Neural cell (in vitro differentiated cells): ENCODE measurements around the gene ORM1.

ENCODE experiments used
- EP300 ChIP-seq: fragments of 450-650 bp; conservative IDR thresholded peaks from 2 replicates; pipeline ENCODE4 v1.6.1; 2014; ENCODE audit warnings: antibody characterized with exemption, mild to moderate bottlenecking, moderate library complexity; ENCODE audit not compliant: poor library complexity, severe bottlenecking
- POLR2AphosphoS5 ChIP-seq: IDR thresholded peaks from 2 replicates; pipeline ENCODE4 v1.6.1; 2012
- RAD21 ChIP-seq: fragments of 450-650 bp; conservative IDR thresholded peaks from 2 replicates; pipeline ENCODE4 v1.6.1; 2014; ENCODE audit warnings: antibody characterized with exemption, mild to moderate bottlenecking, moderate library complexity
- TAF1 ChIP-seq: IDR thresholded peaks from 2 replicates; pipeline ENCODE4 v1.6.1; 2012; ENCODE audit warnings: low read depth

DNA sequence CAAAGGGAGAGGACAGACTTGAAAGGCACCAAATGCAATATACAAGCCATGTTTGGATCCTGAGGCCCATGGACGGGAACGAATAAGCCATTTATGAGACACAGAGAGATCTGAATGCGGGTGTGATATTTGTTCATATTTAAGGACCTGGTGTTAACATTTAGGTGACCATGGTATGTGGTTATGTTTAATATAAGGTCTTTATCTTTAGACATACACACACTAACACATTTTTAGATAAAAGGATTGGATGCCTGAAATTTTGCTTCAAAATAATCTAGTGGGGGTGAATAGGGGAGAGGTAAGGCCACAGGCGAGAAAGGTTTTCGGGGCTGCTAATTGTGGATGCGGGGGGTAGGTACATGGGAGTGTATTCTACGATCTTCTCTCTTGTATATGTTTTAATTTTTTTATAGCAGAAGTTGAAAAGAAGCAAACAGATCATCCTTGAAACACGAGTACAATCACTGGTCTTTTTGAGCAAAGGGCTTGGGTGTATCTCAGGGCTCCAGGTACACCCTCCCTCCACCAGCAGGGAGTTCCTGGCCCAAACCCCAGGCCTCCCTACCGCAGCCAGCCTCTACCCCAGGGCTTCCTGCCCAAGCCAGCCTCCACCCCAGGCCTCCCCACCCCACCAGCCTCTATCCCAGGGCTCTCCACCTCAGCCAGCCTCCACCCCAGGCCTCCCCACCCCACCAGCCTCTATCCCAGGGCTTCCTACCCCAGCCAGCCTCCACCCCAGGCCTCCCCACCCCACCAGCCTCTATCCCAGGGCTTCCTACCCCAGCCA lies 52.7 kb downstream of the ORM1 start:
- TF ChIP-seq RAD21 (no peak), POLR2AphosphoS5 (no peak), TAF1 (no peak), EP300 (no peak)
